Ovary (tissue), 9 donors: Measurements from ENCODE around the gene PDE4D. TPM values are rescaled to one million over a fixed set of nuclear protein-coding genes. Genes with fewer than 3 reads are reported as not detected.

Experiments used
- DNase-seq, 5 donors: peaks; one replicate each; pipeline ENCODE4 v3.0.0-alpha.2; 2019 to 2020
- H3K27ac ChIP-seq, 2 donors: fragments of 200-600 bp; one replicate each; pipeline versions ENCODE4 v1.5.1 to v1.8.0; 2019 to 2022
- H3K27me3 ChIP-seq: fragments of 200-600 bp; one replicate; pipeline ENCODE4 v1.8.0; 2022
- H3K36me3 ChIP-seq: fragments of 200-600 bp; sonication (generic); one replicate; pipeline ENCODE4 v1.5.1; 2019
- H3K4me1 ChIP-seq: one replicate; pipeline ENCODE4 v1.8.1; 2013; ENCODE audit warnings: mild to moderate bottlenecking, moderate library complexity; ENCODE audit not compliant: insufficient read depth
- H3K4me3 ChIP-seq: fragments of 200-600 bp; sonication (generic); one replicate; pipeline ENCODE4 v1.5.1; 2017
- H3K9me3 ChIP-seq, 2 donors: fragments of 200-600 bp in 1 of 2; sonication (generic) in 1 of 2; one replicate each; pipeline versions ENCODE4 v1.5.1 to v1.8.1; 2013 to 2019; ENCODE audit warnings: mild to moderate bottlenecking in 1 of 2, moderate library complexity in 1 of 2
- CTCF ChIP-seq, 3 donors: fragments of 450-650 bp in 2 of 3; fragments of 200-600 bp in 1 of 3; IDR thresholded peaks; one replicate each; pipeline versions ENCODE4 v1.5.1 to v1.8.0; 2016 to 2022; ENCODE audit warnings: antibody characterized with exemption in 3 of 3, mild to moderate bottlenecking in 1 of 3
- EP300 ChIP-seq: sonication (generic); formaldehyde crosslinking; IDR thresholded peaks from one replicate; pipeline ENCODE4 v1.6.1; 2017; ENCODE audit warnings: antibody characterized with exemption
- POLR2A ChIP-seq: fragments of 450-650 bp; IDR thresholded peaks from one replicate; pipeline ENCODE4 v1.6.1; 2017; ENCODE audit warnings: antibody characterized with exemption, mild to moderate bottlenecking, moderate library complexity
- WGBS, 3 donors: extraction: QIAGEN DNeasy Blood & Tissue Kit in 1 of 3; methylation state at CpG; one replicate each; pipeline versions ENCODE4 v1.1.5 to v1.1.7; 2013 to 2017; 5-methylcytosine and 5-hydroxymethylcytosine counted together
- intact Hi-C, 4 donors: fragments of 100-400 bp; cut with DNase I; formaldehyde crosslinking; loops; one replicate each; pipeline versions ENCODE4 v1.11.0 to v1.15.1; 2022 to 2023
- polyA plus RNA-seq, 2 donors: library from polyadenylated mRNA; stranded (reverse); fragments of 200-250 nt in 1 of 2; fragments of 350-450 nt in 1 of 2; fragmentation: Illumina TruSeq in 1 of 2; extraction: RNeasy Lipid Tissue Mini Kit (QIAGEN cat#74804) in 1 of 2; gene quantifications; one replicate each; pipeline ENCODE4 v1.2.3, GENCODE V29; 2013 to 2014
- total RNA-seq, 7 donors: library from RNA; depleted of rRNA in 2 of 7; stranded (reverse); fragments of >200 nt in 2 of 7; fragmentation: NEBNext Ultra II Directional in 3 of 7; extraction: Animal tissue kit (Norgen Biotek cat#: 25700) in 3 of 7; gene quantifications; one replicate each; pipeline versions ENCODE4 v1.1.0 to v1.2.4, GENCODE V29; 2016 to 2023
- donor health status: DM: no; HTN: no; CAD: no; lungs with moderate emphysema.
- donor health status: DM: no; HTN: no; CAD: no.
- donor health status: Bipolar disorder and iron deficiency.
- donor health status: DM: yes; HTN: yes; CAD: no.
- donor health status: DM: no; HTN: no; CAD: no.
- donor health status: DM: yes; HTN: yes; CAD: no.

PDE4D gene
- total and polyA plus RNA-seq, 9 donors = 1.3 to 67.6 (median 8.4) TPM

GRCh38 chr5:59711310-59711709 is 182.2 kb downstream of the PDE4D start:
- Histone ChIP-seq H3K4me1 (no peaks in the 10 kb centered on the region), H3K27ac (no peak overlapping the region), H3K36me3 (no peaks in the 10 kb centered on the region), H3K4me3 (no peak overlapping the region), H3K27me3 (no peaks in the 10 kb centered on the region), H3K9me3 (no peaks in the 10 kb centered on the region)
- WGBS, 3 donors = 64 to 79% (median 71%) methylated on average over 1 of the region's 1 CpG
- intact Hi-C loops = no loop called here
- no peak for DNase-seq
- no peak for TF ChIP-seq EP300
- TF ChIP-seq POLR2A = no peak
- TF ChIP-seq CTCF (IDR thresholded peaks at IDR 0.05) = no peak

GRCh38 chr5:59709846-59710245 is 183.7 kb downstream of the PDE4D start:
- TF ChIP-seq EP300 (no peak), CTCF (IDR thresholded peaks at IDR 0.05) (no peak), POLR2A (no peak)
- Histone ChIP-seq H3K4me3 (no peak overlapping the region), H3K27me3 (no peaks in the 10 kb centered on the region), H3K4me1 (no peaks in the 10 kb centered on the region), H3K9me3 (no peaks in the 10 kb centered on the region), H3K36me3 (no peaks in the 10 kb centered on the region), H3K27ac (no peak overlapping the region)
- DNase-seq = no peak
- 1 to 8% (median 2%) methylated on average over 2 of the region's 2 CpGs for WGBS, 3 donors
- intact Hi-C loops = no loop called here

- intact Hi-C loops = no loop called here
- H3K27ac ChIP-seq = no peak overlapping the region
- no peak for TF ChIP-seq EP300
- no peak for TF ChIP-seq CTCF (IDR thresholded peaks at IDR 0.05)
- no peak for TF ChIP-seq POLR2A
- 28 to 30% (median 29%) methylated on average over 4 of the region's 4 CpGs for WGBS, 3 donors
- H3K36me3 ChIP-seq = no peaks in the 10 kb centered on the region
- no peak for DNase-seq
- no peaks in the 10 kb centered on the region for H3K9me3 ChIP-seq
- H3K27me3 ChIP-seq = no peaks in the 10 kb centered on the region
- H3K4me3 ChIP-seq = no peak overlapping the region
- no peaks in the 10 kb centered on the region for H3K4me1 ChIP-seq
Observed at GRCh38 chr5:59709346-59709821, 184.1 kb downstream of the PDE4D start.

- Histone ChIP-seq H3K27ac (no peak overlapping the region), H3K4me1 (no peaks in the 10 kb centered on the region), H3K9me3 (no peaks in the 10 kb centered on the region), H3K4me3 (no peak overlapping the region), H3K27me3 (no peaks in the 10 kb centered on the region), H3K36me3 (no peaks in the 10 kb centered on the region)
- intact Hi-C loops = no loop called here
- WGBS, 3 donors = 10 to 27% (median 12%) methylated on average over 1 of the region's 1 CpG
- no peak for DNase-seq
- TF ChIP-seq CTCF (IDR thresholded peaks at IDR 0.05) = no peak
- no peak for TF ChIP-seq EP300
- no peak for TF ChIP-seq POLR2A
Observed at GRCh38 chr5:59704936-59705335, 188.6 kb downstream of the PDE4D start.

- Histone ChIP-seq H3K36me3 (no peaks in the 10 kb centered on the region), H3K4me1 (no peaks in the 10 kb centered on the region), H3K27me3 (no peaks in the 10 kb centered on the region), H3K27ac (no peak overlapping the region), H3K9me3 (no peaks in the 10 kb centered on the region), H3K4me3 (no peak overlapping the region)
- 66 to 71% (median 67%) methylated on average over 2 of the region's 2 CpGs for WGBS, 3 donors
- intact Hi-C loops = no loop called here
- TF ChIP-seq POLR2A (no peak), CTCF (IDR thresholded peaks at IDR 0.05) (no peak), EP300 (no peak)
- DNase-seq = no peak
Observed at GRCh38 chr5:59703789-59704188, 189.7 kb downstream of the PDE4D start.
